ENCODE results near the gene EREG.

The EREG gene

GRCh38 chr4:74431113-74431826 lies 66.3 kb downstream of the EREG start:
- TF ChIP-seq, protein P1, sequence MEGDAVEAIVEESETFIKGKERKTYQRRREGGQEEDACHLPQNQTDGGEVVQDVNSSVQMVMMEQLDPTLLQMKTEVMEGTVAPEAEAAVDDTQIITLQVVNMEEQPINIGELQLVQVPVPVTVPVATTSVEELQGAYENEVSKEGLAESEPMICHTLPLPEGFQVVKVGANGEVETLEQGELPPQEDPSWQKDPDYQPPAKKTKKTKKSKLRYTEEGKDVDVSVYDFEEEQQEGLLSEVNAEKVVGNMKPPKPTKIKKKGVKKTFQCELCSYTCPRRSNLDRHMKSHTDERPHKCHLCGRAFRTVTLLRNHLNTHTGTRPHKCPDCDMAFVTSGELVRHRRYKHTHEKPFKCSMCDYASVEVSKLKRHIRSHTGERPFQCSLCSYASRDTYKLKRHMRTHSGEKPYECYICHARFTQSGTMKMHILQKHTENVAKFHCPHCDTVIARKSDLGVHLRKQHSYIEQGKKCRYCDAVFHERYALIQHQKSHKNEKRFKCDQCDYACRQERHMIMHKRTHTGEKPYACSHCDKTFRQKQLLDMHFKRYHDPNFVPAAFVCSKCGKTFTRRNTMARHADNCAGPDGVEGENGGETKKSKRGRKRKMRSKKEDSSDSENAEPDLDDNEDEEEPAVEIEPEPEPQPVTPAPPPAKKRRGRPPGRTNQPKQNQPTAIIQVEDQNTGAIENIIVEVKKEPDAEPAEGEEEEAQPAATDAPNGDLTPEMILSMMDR (conservative IDR thresholded peaks at IDR 0.05; ENCODE audit: low read depth, low read length), result no peak
- H3K4me3 ChIP-seq (ENCODE audit: low read depth, low read length), result no peak overlapping the region
- peak; percentile 99 for DNase-seq (ENCODE audit: low read depth)

DNA sequence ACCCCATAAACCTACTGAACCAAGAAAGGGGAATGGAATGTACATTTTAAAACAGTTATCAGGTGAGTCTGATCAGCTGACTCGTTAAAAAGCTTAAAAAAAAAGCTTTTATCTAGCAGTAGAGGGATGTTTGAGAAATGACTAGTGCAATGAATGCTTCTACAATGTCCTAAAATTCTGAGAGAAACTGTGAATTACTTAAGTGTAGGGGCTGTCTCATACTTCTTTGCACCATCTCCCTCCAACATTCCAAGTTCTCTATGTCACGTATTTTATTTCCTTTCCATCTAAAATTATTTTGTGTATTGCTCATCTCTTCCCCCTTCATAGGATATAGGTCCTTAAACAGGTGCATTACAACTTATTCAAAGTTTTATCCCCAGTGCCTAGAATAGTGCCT lies 68.1 kb downstream of the EREG start:
- peak; percentile 76 for DNase-seq (ENCODE audit: low read depth)
- H3K4me3 ChIP-seq (ENCODE audit: low read depth, low read length), result no peak overlapping the region
- TF ChIP-seq, protein P1 (conservative IDR thresholded peaks at IDR 0.05; ENCODE audit: low read depth, low read length), result no peak

GRCh38 chr4:74433541-74434172 lies 68.7 kb downstream of the EREG start:
- DNase-seq (ENCODE audit: low read depth), result peak; percentile 35
- TF ChIP-seq, protein P1 (conservative IDR thresholded peaks at IDR 0.05; ENCODE audit: low read depth, low read length), result no peak
- H3K4me3 ChIP-seq (ENCODE audit: low read depth, low read length), result no peak overlapping the region

DNA sequence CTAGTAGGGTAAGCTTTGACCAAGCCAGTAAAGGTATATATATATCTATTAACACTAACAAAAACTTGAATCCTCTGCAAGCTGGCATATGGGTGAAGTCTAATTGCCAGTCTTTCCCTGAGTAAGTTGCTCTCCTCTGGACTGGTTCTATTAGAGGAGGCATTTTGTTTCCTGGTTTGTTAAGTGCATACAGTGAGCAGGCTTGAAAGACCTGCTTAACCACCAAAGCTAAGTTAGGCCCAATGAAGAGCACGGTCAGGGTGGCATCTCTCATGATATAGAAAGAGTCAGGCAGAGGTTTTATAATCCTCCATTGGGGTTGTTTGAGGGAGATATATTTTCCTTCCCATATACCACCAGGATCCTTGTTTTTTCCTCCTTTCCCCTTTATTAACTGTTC lies 70.4 kb downstream of the EREG start:
- TF ChIP-seq, protein P1 (conservative IDR thresholded peaks at IDR 0.05; ENCODE audit: low read depth, low read length), result no peak
- DNase-seq (ENCODE audit: low read depth), result no peak
- H3K4me3 ChIP-seq (ENCODE audit: low read depth, low read length), result no peak overlapping the region

- no peak for DNase-seq (ENCODE audit: low read depth)
- TF ChIP-seq, protein P1 (conservative IDR thresholded peaks at IDR 0.05; ENCODE audit: low read depth, low read length), result no peak
- H3K4me3 ChIP-seq (ENCODE audit: low read depth, low read length), result no peak overlapping the region
These were observed 72.9 kb downstream of the EREG start for GRCh38 chr4:74437866-74438265.
